ENCODE results near the gene AFAP1.

AFAP1 gene

GRCh38 chr4:7845493-7846128 is 94.0 kb downstream of the AFAP1 start:
- in situ Hi-C loops (cut with MboI; ENCODE audit: low sequenced_read_pairs, unreplicated experiment): no loop called here
- peak; percentile 17 for TF ChIP-seq CTCF (IDR thresholded peaks at IDR 0.05; ENCODE audit: borderline replicate concordance, control extremely low read depth, extremely low read depth, insufficient read depth, missing control alignments)
- DNase-seq (ENCODE audit: low spot score): no peak

GRCh38 chr4:7844594-7844991 is 95.1 kb downstream of the AFAP1 start:
- DNase-seq (ENCODE audit: low spot score): no peak
- no peak for TF ChIP-seq CTCF (IDR thresholded peaks at IDR 0.05; ENCODE audit: borderline replicate concordance, control extremely low read depth, extremely low read depth, insufficient read depth, missing control alignments)
- in situ Hi-C loops (cut with MboI; ENCODE audit: low sequenced_read_pairs, unreplicated experiment): no loop called here

GRCh38 chr4:7843831-7844593 is 95.6 kb downstream of the AFAP1 start:
- DNase-seq (ENCODE audit: low spot score): peak; percentile 73
- TF ChIP-seq CTCF (IDR thresholded peaks at IDR 0.05; ENCODE audit: borderline replicate concordance, control extremely low read depth, extremely low read depth, insufficient read depth, missing control alignments): peak; percentile 42
- in situ Hi-C loops (cut with MboI; ENCODE audit: low sequenced_read_pairs, unreplicated experiment): no loop called here

- in situ Hi-C loops (cut with MboI; ENCODE audit: low sequenced_read_pairs, unreplicated experiment): no loop called here
- no peak for DNase-seq (ENCODE audit: low spot score)
- no peak for TF ChIP-seq CTCF (IDR thresholded peaks at IDR 0.05; ENCODE audit: borderline replicate concordance, control extremely low read depth, extremely low read depth, insufficient read depth, missing control alignments)
Measured at GRCh38 chr4:7842384-7843279, 97.0 kb downstream of the AFAP1 start.

GRCh38 chr4:7841894-7842293 is 97.8 kb downstream of the AFAP1 start:
- no peak for DNase-seq (ENCODE audit: low spot score)
- TF ChIP-seq CTCF (IDR thresholded peaks at IDR 0.05; ENCODE audit: borderline replicate concordance, control extremely low read depth, extremely low read depth, insufficient read depth, missing control alignments): no peak

GRCh38 chr4:7841071-7841470 is 98.6 kb downstream of the AFAP1 start:
- no peak for TF ChIP-seq CTCF (IDR thresholded peaks at IDR 0.05; ENCODE audit: borderline replicate concordance, control extremely low read depth, extremely low read depth, insufficient read depth, missing control alignments)
- in situ Hi-C loops (cut with MboI; ENCODE audit: low sequenced_read_pairs, unreplicated experiment): no loop called here
- DNase-seq (ENCODE audit: low spot score): no peak

More at GRCh38 chr4:7841894-7842293, 97.8 kb downstream of the AFAP1 start:
- in situ Hi-C loops (cut with MboI; ENCODE audit: low sequenced_read_pairs, unreplicated experiment): no loop called here
